ENCODE data around the gene SLC39A3. TPM values are rescaled to one million over a fixed set of nuclear protein-coding genes. Genes with fewer than 3 reads are reported as not detected.

Gene SLC39A3
- total and polyA plus RNA-seq, 2 of the 8 experiments (the other 6 are each of a cell fraction or from before 2014, with no cell fraction given) = 33.0 to 52.9 TPM

GRCh38 chr19:2743099-2743498, 3.3 kb upstream of the SLC39A3 start (continued):
- TF ChIP-seq CHD7 (IDR thresholded peaks at IDR 0.05; ENCODE audit: insufficient replicate concordance, low read length) (no peak), CHD1 (IDR thresholded peaks at IDR 0.05; ENCODE audit: low read depth, low read length) (no peak), TAF7 (optimal IDR thresholded peaks at IDR 0.05; ENCODE audit: borderline replicate concordance, low read depth, low read length) (no peak)

All from H1 (cell line).